HCT116 (cell line): ENCODE data around the gene TIMP3.

ENCODE experiments used
- MAX ChIP-seq: IDR thresholded peaks from 2 replicates; pipeline ENCODE4 v1.6.1; 2012
- SP1 ChIP-seq: IDR thresholded peaks from 2 replicates; pipeline ENCODE4 v1.6.1; 2012; ENCODE audit warnings: low read depth

GRCh38 chr22:32901925-32902324, 100.4 kb downstream of the TIMP3 start:
- TF ChIP-seq MAX (no peak), SP1 (no peak)
